Kidney tubule cell (primary cell): Measurements from ENCODE around the gene PRSS56.
"Not testable (repeated sequence)": the region's sequence is repeated elsewhere in the genome, so short reads cannot be mapped to it uniquely, and the experiment has no call there.

ENCODE experiments used
- DNase-seq: peaks from one replicate; pipeline ENCODE4 v3.0.0-alpha.2; 2018; ENCODE audit warnings: low spot score

PRSS56 gene

DNA sequence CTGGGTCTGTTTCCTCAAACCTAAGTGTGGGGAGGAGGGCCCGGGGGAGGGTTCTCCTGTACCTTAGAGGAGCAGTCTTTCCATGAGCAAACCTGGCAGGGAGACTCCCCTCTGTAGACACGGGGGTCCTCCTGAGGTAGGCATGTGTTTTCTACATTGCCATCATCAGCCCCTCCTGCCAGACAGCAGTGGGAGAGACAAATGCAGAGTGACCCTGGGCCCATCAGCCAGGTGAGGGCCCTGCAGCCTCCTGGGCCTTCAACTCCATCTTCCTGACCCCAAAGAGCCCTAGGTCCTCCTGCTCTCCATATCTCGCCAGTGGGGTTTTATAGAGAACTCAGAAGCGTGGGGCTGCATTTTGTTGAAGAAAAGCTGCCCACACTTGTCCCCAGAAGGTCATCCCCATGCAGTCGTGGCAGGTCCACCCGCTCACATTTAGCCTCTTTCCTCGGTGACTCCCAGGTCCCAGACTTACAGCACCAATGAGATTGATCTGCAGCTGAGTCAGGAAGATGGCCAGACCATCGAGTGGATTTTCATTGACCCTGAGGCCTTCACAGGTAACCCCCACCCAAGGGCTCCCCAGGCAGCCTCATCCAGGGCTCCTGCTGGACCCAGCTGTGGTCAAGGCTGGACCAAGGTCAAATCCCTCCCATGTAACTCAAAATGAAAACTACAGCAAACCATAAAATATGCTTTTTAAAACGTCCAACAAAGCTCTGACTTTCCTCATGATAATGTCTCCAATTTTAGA lies 21.9 kb downstream of the PRSS56 start:
- DNase-seq = no peak

DNA sequence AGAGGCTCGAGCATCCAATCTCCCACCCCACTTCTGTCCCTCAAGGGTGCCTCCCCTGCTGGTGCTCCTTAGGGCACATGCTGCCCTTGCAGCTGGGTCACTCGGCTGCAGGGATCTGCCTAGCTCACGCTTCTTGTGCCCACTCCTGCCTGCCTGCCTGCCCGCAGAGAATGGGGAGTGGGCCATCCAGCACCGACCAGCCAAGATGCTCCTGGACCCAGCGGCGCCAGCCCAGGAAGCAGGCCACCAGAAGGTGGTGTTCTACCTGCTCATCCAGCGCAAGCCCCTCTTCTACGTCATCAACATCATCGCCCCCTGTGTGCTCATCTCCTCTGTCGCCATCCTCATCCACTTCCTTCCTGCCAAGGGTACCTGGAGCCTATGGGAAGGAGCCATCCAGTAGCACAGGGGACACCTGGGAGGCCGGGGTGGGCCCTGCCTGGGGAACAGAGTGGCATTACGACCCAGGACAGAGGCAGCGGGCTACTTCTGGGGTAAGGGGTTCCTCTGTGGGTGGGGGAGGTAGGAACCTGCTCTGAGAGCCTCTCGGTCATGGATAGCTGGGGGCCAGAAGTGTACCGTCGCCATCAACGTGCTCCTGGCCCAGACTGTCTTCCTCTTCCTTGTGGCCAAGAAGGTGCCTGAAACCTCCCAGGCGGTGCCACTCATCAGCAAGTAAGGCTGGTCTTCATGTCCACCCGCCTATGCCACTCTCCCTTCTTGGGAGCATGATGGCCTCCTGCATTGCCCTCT lies 22.7 kb downstream of the PRSS56 start:
- DNase-seq = no peak

DNA sequence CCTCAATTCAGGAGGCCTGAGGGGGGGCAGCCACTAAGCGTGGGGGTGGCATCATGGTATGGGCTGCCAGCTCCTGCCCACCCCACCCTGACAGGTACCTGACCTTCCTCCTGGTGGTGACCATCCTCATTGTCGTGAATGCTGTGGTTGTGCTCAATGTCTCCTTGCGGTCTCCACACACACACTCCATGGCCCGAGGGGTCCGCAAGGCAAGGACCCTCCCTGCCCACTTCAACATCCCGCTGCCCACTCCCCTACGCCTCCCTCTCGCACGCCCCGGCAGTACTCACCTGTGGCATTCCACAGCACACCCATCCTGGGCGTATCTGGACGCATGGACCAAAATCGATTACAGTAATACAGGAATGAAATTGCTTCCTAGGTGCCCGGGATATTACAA lies 23.3 kb downstream of the PRSS56 start:
- no peak for DNase-seq

DNA sequence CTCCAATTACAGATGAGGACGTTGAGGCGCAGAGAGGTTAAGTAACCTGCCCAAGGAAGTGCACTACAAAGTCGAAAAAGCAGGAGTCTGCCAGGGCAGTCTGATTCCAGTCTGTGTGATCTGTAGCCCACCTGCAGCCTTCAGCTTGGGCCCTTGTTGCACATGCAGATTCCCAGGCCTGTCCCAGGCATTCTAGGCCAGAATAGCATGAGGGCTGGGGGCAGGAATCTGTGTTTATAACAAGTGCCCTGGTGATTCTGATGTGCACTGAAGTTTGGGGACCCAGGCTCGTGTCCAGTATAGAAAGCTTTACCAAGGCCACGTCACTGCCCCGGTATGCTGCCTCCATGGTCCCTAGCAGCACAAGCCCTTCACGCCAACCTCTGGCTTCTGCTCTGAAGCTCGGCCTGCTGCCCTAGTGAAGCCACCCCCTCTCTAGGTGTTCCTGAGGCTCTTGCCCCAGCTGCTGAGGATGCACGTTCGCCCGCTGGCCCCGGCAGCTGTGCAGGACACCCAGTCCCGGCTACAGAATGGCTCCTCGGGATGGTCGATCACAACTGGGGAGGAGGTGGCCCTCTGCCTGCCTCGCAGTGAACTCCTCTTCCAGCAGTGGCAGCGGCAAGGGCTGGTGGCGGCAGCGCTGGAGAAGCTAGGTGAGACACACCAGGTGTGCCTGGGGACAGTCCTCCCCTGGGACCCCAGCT lies 23.9 kb downstream of the PRSS56 start:
- DNase-seq = no peak

DNA sequence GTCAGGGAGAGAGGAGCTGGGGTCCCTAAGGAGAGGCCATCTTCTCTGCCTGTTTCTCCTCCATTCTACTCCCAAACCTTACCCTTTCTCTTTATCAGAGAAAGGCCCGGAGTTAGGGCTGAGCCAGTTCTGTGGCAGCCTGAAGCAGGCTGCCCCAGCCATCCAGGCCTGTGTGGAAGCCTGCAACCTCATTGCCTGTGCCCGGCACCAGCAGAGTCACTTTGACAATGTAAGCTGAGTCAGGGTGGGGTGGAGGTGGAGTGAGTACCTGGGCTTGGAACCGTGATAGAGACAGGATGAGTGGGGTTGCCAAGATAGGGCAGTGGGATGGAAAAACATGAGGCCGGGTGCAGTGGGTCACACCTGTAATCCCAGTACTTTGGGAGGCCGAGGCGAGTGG lies 24.5 kb downstream of the PRSS56 start:
- no peak for DNase-seq

DNA sequence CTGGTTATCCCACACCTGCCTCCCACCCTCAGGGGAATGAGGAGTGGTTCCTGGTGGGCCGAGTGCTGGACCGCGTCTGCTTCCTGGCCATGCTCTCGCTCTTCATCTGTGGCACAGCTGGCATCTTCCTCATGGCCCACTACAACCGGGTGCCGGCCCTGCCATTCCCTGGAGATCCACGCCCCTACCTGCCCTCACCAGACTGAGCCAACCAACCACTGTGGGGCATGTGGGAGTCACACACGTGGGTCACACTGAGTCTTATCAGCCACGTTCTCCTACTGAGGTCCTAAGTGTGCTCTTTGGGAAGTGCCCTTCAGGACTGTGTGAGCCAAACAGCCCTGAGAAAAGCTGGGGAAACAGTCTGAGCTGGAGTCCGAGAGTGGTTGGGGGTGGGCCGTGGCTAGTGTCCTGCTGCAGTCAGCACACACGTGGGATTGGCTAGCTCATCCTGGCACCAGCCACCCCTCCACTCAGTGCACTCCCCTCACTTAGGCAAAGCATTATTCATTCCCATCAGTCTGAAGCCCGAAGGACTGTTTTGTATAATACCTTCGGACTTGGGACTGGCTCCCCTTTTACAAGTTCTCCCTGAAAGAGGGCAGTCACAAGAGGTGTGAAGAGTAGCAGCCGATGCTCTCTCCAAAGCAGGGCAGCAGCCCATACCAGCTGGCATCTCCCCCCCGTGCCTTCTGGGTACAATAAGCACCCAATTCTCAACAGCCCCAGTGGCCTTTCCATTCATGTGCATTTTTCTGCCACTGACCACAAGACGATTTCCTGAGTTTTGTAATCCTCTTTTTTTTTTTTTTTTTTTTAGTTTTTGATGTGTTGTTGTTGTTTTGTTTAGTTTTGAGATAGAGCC lies 25.6 kb downstream of the PRSS56 start:
- no peak for DNase-seq

DNA sequence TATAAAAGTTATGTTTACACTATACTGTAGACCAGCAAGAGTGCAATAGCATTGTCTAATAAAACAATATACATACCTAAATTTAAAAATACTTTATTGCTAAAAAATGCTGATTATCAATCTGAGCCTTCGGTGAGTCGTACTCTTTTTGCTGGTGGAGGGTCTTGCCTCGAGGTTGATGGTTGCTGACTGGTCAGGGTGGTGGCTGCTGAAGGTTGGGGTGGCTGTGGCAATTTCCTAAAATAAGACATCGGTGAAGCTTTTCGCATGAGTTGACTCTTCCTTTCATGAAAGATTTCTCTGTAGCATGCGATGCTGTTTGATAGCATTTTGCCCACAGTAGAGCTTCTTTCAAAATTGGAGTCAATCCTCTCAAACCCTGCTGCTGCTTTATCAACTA lies 27.8 kb downstream of the PRSS56 start:
- no peak for DNase-seq

DNA sequence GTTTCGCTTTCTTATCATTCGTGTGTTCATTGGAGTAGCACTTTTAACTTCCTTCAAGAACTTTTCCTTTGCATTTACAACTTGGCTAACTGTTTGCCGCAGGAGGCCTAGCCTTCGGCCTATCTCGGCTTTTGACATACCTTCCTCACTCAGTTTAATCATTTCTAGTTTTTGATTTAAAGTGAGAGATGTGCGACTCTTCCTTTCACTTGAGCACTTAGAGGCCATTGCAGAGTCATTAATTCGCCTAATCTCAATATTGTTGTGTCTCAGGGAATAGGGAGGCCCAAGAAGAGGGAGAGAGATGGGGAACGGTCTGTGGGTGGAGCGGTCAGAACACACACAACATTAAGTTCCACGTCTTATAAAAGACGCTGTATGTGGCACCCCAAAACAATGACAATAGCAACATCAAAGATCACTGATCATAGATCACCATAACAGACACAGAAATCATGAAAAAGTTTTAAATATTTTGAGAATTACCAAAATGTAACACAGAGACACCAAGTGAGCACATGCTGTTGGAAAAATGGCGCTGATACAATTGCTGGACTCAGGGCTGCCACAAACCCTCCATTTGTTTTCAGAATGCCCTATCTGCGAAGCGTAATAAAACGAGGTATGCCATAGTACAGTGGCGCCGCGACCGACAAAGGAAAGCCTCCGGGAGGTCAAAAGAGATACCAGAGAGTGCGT lies 29.6 kb downstream of the PRSS56 start:
- DNase-seq = no peak

DNA sequence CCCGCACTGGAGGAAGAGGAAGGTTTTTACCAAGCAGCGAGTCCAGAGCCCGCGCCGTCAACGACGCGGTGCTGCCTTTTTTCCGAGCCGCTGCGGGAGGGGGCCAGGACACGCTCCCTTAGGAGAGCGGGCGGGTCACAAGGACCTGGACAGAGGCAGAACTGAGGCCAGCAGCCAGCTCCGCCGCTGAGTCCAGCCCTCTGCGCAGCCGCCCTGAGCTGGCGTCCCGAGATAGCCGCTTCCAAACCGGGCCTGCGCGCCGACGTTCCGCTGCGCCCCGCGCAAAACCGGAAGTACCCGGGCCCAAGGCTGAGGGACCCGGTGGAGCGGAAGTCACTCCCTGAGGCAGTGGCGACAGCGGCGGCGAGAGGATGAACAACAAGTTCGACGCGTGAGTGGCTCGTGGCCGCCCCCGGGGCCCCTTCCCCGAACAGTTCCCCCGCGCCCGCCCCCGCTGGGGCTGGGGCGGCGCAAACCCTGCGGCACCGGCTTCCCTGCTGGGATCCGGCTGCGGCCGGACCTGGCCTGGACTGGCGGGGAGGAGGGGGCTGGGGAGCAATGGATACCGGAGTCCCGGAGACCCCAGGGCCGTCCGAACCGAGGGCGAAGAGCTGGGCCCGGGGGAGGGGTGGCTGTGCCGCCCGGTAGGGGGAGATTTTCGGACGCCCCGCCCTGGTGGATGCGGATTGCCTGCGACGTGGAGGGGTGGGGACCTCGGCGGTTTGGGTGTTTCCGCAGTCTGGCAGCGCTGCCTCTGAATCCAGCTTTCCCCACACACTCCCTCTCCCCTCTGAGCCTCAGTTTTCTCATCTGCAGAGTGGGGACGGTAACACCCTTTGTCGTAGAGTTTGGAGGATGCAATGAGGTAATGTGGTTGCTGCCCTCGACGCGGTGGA lies 30.4 kb downstream of the PRSS56 start, which contains the start of the genes EIF4E2 and TIGD1:
Gene EIF4E2 (plus strand): TSS at position 336 of the 896 bp plus-strand sequence. CDS start 36 bp downstream, at position 372.
Gene TIGD1 (minus strand): TSS at position 204 of the 896 bp plus-strand sequence. CDS start 675 bp downstream, outside the sequence.
- DNase-seq = peak; percentile 95

DNA sequence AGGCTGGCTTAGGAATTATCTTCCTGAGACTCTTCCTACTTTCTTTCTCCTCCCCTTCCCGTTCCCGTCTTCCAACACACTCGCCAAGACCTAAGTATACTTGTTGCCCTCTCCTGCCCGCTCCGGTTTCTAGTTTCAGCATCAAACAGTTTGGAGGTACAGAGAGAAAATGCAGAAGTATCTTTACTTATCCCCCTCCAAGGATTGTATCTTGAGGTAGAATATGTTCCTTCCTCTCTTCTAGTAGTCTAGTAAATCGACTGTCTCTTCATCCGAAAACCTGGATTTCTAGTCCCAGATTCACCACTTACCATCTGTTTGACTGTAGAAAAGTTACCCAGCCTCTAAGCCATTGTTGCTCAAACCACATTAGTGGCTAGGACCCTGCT lies 31.1 kb downstream of the PRSS56 start:
- no peak for DNase-seq

DNA sequence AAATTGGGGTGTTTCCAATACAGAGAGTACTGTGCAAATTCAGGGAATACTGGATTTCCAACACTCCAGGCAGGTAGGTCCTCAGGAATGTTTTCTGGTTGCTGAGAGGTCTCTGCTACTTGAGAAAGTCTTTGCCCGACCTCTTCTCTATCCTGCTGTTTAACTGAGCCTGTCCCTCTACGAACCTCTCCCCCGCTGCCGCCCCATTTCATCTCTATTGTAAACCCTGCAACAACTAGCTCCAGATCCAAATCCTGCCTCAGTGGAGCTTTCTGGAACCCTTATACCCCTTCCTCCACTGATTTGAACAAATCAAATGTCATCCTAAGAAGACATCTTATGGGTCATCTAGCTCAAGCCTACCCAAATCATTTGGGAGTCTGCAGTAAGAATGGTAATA lies 31.6 kb downstream of the PRSS56 start:
- no peak for DNase-seq

DNA sequence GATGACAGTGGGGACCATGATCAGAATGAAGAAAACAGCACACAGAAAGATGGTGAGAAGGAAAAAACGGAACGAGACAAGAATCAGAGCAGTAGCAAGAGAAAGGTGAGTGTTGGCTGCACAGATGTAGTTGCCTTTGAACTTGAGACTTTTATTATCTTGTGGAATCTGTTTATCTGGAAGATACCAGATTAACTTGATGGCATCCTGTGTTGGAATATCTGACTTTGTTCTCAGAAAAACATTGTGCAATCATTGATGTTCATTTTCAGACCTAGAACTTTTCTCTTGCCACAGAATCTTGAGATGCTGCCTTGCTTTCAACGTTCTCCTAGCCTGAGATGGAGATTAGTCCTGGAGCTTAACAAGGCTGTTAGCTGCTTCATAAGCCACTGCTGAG lies 36.2 kb downstream of the PRSS56 start:
- DNase-seq = no peak

DNA sequence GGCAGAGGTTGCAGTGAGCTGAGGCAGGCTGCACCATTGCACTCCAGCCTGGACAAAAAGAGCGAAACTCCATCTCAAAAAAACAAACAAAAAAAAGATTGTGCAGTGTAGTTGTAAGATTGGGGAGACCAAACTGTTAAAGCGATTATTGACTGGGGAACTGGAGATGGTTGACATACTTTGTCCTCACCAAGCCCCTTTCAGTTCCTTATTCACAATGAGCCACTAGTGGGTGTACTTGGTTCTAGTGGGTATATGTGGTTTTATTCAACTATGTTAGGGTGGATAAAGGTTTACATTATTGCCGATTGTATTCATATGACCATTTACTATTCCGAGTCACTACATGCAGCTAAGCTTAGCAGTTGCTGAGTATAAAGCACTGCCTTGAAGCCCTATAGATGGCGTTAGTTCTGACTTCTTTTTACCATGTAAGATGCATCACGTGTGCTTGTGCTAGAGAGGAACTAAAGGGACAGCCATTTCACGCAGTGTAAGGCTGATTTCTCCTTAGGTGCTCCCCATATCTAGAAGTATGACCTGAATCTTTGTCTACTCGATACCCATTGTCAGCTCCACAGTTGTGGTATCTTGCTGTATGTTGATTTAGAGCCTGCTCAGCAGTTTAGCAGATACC lies 42.4 kb downstream of the PRSS56 start:
- DNase-seq = no peak

DNA sequence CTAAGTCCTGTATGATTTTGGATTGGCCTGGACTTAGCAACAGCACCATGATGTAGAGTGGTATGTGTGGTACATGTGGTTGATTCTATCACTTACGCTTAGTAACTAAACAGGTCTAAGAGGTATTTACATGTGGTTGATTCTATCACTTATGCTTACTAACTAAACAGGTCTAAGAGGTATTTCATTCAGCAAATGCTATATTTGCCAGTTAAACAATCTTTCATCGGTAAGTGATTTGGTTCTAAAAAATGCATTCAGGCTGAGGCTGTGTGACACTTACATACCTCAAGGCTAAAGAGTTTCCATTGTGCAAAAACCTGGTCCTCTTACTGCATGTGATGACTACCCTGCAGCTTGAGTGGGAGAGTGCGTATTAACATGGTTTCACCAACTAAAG lies 43.4 kb downstream of the PRSS56 start:
- DNase-seq = peak; percentile 46

DNA sequence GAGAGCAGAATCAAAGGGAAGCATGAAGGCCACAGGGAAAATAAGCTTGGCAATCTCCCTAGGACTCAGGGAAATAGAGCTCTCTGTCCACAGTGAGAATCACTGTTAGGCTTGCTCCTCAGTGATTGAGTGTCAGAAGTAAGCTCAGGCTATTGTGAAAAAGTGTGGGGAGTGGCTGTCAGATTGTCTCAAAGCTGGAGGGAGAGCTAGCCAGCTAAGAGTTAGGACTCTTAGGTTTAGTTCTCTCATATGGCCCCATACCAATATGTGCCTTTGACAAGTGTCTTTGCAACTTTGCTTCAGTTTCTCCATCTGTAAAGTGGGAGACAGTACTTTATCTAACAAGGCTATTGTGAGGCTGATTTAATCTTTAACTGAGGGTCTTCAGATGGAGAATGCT lies 47.5 kb downstream of the PRSS56 start:
- no peak for DNase-seq

DNA sequence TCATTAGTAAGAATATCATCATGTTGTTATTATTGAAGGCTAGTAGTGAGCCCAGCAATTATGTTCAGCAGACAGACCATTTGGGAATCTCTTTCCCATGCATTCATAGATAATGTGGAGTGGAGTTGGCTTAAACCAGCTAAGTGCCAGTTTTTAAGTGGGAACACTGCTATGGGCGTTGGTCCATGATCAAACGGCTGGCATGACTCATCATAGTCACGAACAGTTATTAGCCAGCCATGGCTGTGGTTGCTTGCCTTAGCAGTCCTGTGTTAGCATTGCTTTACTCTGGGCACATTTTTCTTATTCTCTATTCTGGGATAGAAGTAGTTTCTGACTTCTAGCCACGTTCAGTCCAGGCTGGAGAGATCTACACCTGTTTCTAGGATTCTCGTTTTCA lies 48.0 kb downstream of the PRSS56 start:
- peak; percentile 80 for DNase-seq

DNA sequence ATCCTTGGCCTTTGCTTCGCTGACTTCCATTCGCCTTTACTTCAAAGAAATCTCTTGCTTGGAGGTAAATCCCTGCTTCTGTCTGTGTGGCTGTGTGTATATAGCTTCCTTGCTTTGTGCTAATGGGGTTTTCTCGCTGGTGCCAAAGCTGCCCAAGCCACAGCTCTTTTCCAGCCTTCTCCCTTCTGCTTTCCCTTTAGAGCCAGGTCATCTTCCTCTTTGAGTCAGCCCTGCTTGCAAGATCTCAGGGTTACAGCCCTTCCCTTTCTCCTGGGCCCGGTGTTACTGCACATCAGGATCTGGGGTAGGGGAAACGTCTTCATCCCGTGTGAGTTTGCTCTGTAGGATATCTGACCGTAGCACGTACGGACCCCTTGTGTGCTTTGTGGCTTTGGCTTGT lies 49.4 kb downstream of the PRSS56 start:
- DNase-seq = no peak

DNA sequence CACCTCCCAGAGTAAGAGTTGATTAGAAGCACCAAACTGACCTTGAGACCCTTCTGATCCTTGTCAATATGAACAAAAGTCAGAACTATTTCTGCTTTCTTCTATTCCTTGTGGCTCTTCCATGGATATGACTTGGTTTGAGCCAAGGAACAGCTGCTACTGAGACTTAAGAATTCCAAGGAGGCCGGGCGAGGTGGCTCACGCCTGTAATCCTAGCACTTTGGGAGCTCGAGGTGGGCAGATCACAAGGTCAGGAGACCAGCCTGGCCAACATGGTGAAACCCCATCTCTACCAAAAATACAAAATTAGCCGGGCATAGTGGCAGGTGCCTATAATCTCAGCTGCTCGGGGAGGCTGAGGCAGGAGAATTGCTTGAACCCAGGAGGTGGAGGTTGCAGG lies 50.3 kb downstream of the PRSS56 start:
- DNase-seq = not testable (repeated sequence)

DNA sequence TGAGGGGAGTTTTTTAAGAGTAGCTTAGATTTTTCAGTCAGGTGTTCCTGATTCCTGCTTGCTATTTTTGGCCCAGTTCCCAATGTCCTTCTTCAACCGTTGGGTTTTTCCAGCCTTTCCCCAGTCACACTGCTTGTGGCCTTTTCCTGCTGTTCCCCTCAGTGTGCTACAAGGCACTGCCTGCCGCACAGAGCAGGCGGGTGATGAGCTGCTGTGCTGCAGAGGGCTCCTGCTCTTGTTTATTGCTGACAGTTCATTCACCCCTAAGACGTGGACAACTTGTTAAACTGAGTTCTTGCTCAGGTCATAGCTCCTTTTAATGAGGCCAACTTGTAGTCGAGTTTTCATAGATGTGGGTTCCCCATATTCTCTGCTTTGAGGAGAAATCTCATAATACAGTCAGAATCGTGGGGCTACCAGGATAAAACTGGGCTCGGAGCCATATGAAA lies 50.9 kb downstream of the PRSS56 start:
- DNase-seq = peak; percentile 85

DNA sequence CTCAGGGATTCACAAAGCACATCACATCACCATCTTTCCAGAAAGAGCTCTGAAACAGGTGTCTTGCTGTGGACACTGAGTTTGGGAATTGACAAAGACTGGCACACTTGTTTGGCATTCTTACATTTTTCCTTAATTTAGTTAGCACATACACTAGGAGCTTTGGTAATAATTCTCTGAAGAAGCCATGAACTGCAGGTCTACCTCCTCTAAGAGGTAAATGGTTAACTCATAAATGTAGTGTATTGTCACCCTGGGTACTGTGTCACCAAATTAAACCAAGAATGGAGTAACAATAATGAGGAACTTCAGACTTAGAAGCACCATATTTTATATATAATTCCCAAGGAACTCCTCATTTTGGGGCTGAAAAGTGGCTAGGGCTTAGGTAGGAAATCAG lies 52.9 kb downstream of the PRSS56 start:
- DNase-seq = peak; percentile 83
